HG02798 (cell line): Measurements from ENCODE around the gene KMT5C.
A peak's percentile ranks its signal among the peaks of the same experiment; 100 is the strongest.

Experiments used
- ATAC-seq: cut with Tn5 transposase; IDR thresholded peaks from one replicate; pipeline ENCODE4 v1.9.1; 2021; ENCODE audit warnings: mild to moderate bottlenecking; ENCODE audit not compliant: unreplicated experiment, poor library complexity

KMT5C gene

DNA sequence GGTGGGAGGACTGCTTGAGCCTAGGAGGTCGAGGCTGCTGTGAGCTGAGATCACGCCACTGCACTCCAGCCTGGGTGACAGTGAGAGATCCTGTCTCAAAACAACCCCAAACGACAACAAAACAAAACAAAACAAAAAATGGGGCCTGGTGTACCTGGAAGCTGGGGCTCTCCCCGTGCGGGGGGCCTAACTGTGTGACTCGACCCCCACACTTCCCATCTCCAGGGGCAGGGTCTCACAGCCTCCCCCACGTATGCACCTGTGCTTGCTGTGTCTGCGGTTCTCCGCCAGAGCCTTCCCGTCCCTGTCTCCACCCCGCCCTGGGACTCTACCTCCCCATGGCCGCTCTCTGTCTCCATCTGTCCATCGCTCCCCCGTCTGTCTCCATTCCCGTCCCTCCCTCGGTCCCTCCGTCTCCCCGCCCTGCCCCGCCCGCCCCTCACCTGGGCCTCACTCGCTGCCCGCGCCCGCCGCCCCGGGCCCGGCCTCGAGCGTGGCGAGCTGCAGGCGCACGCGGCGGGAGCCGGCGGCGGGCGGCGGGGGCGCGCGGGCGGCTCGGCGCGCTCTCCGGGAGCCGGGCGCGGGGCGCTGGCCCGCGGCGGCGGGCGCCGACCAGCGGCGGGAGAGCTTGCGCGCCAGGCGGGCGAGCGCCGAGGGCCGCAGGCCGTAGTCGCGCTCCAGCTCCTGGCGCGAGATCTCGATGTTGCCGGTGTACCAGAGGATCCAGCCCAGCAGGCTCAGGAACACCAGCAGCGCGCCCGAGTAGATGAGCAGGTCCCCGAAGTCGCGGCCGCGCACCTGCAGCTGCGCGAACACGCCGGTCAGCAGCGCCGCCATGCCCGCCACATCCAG, 43.8 kb downstream of the KMT5C start:
- ATAC-seq = no peak

DNA sequence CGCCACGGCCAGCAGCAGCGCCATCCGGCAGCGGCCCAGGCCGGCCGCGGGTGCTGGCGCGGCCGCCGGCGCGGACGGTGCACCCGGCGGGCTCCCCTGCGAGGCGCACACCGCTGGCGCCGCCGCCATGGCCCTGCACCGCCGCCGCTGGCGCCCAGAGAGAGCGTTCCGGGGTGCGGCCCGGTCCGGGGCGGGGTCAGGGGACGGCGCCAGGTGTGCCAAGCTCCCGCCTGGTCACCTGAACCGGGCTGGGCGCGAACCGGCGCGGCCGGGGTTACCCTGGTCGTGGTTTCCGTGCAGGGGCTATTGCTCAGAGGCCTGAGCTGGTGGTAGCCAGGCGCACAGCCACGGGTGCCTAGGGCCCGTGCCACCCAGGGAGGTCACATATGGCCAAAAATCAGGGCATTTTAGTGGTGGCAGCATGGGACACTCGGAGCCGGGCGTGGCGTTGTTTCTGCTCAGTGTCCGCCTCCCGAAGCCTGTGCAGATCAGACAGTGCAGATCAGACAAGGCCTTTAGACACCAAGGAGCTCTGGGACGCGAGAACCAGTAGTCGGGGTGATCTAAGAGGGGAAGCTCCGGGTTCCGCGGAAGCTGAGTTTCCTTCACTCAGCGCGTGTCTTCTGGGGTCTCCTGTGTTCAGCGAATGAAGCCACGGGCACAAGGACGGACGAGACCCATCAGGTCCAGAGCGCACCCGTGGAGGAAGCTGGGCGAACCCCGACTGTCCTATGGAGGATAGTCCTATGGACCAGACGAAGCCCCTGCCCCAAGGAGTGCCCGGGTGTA, 44.6 kb downstream of the KMT5C start, which contains the start of gene TMEM238:
TMEM238 (minus strand) TSS at position 162 of the 789 bp plus-strand sequence; CDS start at position 129, 33 bp downstream.
- ATAC-seq = no peak

- peak; percentile 65 for ATAC-seq
Measured at GRCh38 chr19:55384920-55385723, 45.4 kb downstream of the KMT5C start.

DNA sequence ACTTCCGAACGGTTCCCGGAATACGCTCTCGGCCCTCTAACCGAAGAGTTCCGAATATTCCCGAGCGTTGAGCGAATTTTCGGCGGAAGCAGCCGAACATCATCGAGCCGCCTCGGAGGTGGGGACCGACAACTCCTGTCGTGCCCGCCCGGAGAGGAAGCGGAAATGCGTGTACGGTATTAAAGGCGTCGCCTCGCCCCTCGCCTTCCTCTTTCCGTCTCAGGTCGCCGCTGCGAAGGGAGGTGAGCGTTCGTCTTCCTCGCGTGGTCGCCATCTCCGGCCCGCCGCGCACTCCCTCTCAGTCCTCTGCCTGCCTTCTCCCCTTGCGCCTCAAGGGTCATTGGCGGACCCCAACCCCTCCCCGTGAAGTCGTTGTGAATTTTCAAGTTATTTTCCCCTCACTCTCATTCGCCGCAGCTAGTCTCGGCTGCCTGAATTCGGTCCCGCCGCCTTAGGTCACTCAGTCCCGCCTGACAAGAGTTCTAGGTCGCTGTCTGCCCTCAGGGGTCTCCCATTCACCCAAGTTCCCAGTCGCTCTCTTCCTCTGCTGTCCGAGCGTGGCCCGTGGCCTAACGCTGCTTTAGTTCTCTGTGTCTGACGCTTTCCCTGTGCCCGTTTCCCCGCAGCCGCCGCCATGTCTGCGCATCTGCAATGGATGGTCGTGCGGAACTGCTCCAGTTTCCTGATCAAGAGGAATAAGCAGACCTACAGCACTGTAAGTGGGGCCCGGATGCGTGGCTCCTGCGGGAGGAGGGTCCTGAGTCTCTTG, 46.2 kb downstream of the KMT5C start, which contains the start of gene RPL28:
RPL28 (plus strand) TSS at position 209 of the 769 bp plus-strand sequence; CDS start at position 635, 426 bp downstream.
- peak; percentile 77 for ATAC-seq

- ATAC-seq = no peak
Measured at GRCh38 chr19:55386493-55386971, 46.9 kb downstream of the KMT5C start.

- no peak for ATAC-seq
Measured at GRCh38 chr19:55387736-55388497, 48.2 kb downstream of the KMT5C start.

- ATAC-seq = no peak
Measured at GRCh38 chr19:55389386-55390317, 50.0 kb downstream of the KMT5C start.

DNA sequence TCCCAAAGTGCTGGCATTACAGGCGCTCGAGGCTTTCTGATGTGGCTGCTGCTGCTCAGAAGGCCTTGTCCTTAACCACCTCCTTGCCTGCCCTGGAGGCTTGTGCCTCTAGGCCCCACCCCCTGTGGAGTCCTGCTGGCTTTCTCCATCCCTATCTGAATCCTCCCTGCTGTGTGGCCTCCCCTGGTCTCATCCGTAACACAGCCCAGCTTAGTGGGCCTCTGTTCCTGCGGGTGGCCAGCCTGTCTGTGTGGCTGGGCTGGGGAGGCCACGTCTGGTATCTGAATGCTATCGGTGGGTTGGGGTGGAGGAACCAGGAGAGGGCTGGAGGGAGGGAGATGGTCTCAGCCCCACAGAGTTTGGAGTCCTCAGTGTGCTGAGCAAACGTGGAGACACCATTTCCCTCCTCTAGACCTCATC, 50.8 kb downstream of the KMT5C start:
- no peak for ATAC-seq

GRCh38 chr19:55391191-55391670, 51.6 kb downstream of the KMT5C start:
- ATAC-seq = no peak

- no peak for ATAC-seq
Measured at GRCh38 chr19:55391702-55392615, 52.3 kb downstream of the KMT5C start.

DNA sequence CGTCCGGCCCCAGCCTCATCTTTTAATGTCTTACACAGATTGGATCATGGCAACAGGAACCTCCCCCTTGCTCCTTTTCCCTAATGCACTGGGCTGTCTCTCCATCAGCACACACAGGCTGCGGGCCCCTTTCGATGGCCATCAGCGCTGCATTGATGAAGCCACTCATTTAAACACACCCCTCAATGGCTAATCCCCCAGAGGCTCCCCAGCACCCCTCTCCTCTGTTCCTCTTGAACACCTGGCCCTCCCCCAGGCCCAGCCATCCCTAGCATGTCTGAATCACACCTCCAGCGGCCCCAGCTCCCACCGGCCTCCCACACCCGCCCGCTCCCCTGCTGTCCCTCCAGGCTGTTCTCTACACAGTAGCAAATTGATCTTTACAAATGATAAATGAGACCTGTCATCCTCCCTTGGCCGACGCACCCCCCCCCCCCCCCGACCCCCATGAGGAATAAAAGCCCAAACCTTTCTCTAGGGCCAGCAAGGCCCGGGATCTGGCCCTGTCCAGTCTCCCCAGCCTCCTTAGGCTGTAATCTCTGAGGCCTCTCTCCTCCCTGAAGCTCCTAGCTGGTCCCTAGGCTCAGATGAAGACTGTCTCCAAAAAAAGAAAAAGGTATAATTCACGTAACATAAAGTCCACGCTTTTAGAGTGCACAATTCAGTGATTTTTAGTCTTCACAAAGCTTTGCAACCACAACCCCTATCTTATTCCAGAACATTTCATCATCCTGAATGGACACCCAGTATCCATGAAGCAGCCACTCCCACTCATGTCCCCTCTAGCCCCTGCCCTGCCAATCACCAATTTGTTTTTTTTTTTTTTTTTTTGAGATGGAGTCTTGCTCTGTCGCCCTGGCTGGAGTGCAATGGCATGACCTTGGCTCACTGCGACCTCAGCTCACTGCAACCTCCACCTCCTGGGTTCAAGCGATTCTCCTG, 53.4 kb downstream of the KMT5C start:
- ATAC-seq = no peak
